ENCODE measurements around the gene TCF7L1.
"Not testable (repeated sequence)": the region's sequence is repeated elsewhere in the genome, so short reads cannot be mapped to it uniquely, and the experiment has no call there.

Gene TCF7L1

DNA sequence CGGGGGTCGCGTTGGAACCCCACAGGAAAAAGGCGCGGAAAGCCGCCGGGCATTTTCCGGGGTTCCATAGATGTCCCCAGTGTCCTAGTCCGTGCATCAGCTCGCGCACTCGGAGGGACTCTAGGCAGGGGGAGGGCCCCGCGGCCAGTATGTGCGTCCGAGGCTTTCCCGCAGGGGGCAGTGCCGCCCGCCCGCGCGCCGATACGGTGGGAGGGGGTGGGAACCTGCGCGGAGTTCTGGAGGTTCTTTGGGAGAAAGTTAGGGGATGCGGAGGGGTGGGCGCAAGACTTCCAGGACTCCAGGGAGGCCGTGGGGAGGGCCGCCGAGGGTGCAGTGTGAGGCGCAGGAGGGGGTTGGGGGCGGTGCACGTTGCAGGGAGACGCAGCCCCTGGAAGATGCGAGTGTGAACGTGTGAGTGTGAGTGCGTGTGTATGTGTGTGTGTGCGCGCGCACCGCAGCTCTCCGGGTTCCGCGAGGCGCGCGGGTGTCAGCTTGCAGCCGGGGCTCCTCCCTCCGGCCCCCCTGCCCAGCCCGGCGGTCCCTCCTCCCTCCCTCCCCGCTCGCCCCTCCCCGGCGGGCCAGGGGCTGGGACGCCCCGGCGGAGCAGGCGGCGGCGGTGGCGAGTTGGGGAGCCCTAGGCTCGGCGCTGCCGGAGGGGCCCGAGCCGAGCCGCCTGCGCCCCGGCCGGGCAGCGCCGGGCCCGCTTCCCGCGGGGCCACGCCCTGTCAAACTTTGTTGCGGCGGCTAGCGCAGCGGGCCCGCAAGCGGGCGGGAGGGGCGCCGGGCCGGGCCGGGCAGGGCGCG lies at the start of gene TCF7L1:
Gene TCF7L1 (plus strand): TSS at position 559 of the 804 bp plus-strand sequence. CDS start 293 bp downstream, outside the sequence.
- peak in 1 of 3 donors; percentile 16 for DNase-seq (ENCODE audit: low read depth in 2 of 3, low spot score in 1 of 3)

- no peak for DNase-seq (ENCODE audit: low read depth in 2 of 3, low spot score in 1 of 3)
These were observed 47.6 kb upstream of the TCF7L1 start for GRCh38 chr2:85085563-85085962.

DNA sequence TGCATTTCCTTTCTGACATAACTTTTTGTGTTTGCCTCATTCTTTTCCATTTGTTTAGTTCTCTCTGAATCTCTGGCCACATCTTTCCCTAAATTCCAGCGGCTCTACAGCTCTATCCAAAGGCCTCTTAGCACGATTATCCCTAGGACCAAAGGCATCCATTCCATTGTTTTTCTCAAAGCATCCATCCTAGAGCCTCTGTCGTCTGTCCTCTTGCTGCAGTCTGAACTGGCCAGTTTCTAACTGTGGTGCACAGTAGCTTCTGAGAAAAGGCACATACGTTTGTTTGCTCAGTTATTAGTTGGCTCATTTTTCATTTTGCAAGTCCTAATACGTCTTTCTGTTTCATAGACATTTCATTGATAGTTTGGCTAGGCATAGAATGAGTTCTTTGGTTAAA lies 45.7 kb upstream of the TCF7L1 start:
- DNase-seq (ENCODE audit: low read depth in 2 of 3, low spot score in 1 of 3), result no peak

GRCh38 chr2:85088921-85089320 lies 44.3 kb upstream of the TCF7L1 start:
- DNase-seq (ENCODE audit: low read depth in 2 of 3, low spot score in 1 of 3), result no peak

DNA sequence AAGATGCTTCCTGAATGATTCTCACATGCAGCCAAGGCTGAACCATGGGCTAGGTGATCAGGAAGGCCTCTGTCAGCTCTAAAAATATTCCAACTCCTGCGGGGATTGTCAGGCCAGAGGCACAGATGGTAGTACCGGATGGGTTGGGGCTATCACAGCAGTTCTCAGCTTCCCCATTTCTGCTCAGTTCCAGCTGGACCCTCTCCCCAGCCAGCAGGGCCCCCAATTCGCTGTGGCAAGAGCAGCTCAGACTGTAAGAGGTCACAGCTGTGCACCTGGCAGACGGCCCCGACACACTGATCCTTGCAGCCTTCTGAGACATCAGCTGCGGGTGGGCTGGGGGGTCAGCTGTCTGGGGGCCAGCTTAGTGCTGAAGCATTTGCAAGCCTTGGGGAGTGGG lies 43.6 kb upstream of the TCF7L1 start:
- no peak for DNase-seq (ENCODE audit: low read depth in 2 of 3, low spot score in 1 of 3)

DNA sequence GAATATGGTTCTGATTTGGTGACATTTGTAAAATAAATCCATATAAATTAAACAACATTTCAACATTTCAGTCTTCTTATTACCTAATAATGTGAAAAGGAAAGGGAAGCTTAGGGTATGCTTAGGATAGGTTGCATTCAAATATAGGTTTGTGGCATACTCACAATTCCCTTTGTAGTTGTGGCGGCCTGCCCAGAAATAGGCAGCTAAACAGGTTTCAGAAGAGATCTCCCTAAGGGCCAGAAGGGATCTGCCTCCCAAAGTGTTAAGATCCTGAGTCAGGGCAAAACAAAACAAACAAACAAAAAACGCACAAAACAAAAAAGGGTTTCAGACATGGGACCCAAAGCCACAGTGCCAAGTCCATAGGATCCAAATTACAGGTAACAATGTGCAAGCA lies 41.4 kb upstream of the TCF7L1 start:
- no peak for DNase-seq (ENCODE audit: low read depth in 2 of 3, low spot score in 1 of 3)

- DNase-seq (ENCODE audit: low read depth in 2 of 3, low spot score in 1 of 3), result no peak
These were observed 38.1 kb upstream of the TCF7L1 start for GRCh38 chr2:85095094-85095493.

- no peak for DNase-seq (ENCODE audit: low read depth in 2 of 3, low spot score in 1 of 3)
These were observed 36.6 kb upstream of the TCF7L1 start for GRCh38 chr2:85096616-85097015.

- no peak for DNase-seq (ENCODE audit: low read depth in 2 of 3, low spot score in 1 of 3)
These were observed 29.0 kb upstream of the TCF7L1 start for GRCh38 chr2:85104228-85104627.

DNA sequence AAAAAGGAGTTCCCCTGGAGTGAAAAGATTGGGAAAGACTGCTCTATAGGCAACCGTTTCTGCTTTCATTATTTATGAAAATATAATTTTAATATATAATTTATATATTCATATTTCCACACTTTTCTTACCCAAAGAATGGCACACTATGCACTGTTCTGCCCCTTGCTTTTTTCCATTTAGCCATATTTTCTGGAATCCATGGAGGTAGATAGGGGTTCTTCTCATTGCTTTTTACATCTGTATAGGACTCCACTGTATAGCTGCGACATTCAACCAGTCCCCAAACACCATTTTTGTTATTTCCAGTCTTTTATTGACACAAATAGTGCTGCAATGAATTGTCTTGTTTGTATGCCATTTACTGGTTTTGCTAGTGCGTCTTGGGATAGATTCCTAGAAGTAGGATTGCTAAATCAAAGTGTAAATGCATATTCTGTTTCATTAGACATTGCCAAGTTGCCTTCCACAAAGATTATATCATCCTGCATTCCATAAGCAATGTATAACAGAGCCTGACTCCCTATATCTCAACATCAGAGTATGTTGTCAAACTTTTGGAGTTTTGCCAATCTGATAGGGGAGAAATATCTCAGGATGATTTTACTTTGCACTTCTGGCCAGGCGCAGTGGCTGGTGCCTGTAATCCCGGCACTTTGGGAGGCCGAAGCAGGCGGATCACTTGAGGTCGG lies 26.6 kb upstream of the TCF7L1 start:
- no peak for DNase-seq (ENCODE audit: low read depth in 2 of 3, low spot score in 1 of 3)

GRCh38 chr2:85110991-85111560 lies 22.1 kb upstream of the TCF7L1 start:
- no peak for DNase-seq (ENCODE audit: low read depth in 2 of 3, low spot score in 1 of 3)

- DNase-seq (ENCODE audit: low read depth in 2 of 3, low spot score in 1 of 3), result no peak
These were observed 21.3 kb upstream of the TCF7L1 start for GRCh38 chr2:85111819-85112281.

DNA sequence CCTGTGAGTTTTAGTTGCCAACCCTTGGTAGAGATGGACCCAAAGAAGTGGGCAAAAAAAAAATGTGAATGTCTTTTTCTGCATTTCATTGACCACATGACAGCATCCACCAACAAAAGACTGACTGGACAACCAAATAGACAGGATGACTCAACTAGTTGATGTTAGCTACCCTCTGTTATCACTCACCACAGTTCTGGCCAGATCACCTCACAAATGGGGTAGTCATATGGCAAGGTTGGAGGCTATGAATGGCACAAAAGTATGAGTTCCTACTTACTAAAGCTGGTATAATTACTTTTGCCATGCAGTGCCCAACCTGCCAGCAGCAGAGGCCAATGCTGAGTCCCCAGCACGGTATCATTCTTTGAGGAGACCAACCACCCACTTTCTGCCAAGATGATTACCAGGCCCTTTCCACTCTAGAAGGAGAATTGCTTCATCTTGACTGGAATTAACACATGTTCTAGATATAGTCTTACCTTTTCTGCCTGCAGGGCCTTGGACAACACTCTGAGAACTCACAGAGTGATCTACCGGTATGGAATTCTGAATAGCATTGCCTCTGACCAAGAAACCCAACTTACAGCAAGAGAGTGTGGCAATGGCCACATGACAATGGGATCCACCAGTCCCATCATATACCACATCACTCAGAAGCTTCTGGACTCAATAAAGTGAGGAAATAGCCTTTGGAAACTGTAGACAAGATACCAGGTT lies 20.1 kb upstream of the TCF7L1 start:
- DNase-seq (ENCODE audit: low read depth in 2 of 3, low spot score in 1 of 3), result no peak

DNA sequence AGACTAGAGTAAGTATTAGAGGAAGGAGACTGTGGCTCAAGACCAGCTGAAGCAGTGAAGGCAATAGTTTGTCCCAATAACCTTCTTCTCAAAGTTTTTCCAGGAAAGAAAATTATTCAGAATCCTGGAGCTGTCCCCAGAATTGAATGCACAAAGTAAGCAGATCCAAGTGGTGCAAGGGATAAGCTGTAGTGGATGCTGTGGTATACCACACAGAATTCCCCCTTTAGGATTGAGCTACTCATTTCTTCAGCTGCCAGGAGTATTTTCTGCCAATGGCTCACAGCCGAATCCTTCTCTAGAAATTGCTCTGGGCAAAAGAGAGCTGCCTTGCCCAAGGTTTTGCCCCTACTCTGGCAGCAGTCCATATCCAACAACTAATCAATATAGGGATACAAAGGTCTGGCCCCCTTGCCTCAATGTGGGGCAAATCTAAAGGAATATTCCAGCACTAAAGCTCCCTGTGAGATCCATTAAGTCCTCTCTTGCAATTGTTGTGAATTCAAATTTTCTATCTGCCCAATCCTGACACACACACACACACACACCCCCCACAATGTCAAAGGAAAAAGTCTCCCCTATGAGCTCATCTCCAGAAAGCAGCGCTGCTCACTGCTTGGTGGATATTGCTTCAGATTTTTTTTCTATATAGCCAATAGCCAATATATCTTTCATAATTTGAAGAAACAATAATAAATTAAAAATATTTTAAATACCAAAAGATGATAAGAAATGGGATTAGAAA lies 18.4 kb upstream of the TCF7L1 start:
- DNase-seq (ENCODE audit: low read depth in 2 of 3, low spot score in 1 of 3), result no peak

GRCh38 chr2:85116207-85116606 lies 17.0 kb upstream of the TCF7L1 start:
- no peak for DNase-seq (ENCODE audit: low read depth in 2 of 3, low spot score in 1 of 3)

- no peak for DNase-seq (ENCODE audit: low read depth in 2 of 3, low spot score in 1 of 3)
These were observed 13.3 kb upstream of the TCF7L1 start for GRCh38 chr2:85119900-85120299.

DNA sequence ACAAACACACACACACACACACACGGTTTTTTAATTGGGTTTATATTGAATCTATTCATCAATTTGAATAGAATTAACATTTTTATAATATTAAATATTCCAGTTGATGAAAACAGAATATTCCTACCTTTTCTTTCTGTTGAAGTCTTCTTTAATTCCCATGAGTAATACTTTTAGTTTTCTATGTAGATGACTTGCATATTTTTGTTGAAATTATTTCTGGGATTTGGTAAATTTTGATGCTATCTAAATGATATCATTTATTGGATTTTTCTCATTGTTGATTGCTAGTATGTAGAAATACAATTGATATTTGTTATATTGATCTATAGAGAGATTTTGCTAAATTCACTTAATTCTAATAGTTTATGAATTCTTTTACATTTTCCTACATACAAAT lies 12.8 kb upstream of the TCF7L1 start:
- DNase-seq (ENCODE audit: low read depth in 2 of 3, low spot score in 1 of 3), result no peak

DNA sequence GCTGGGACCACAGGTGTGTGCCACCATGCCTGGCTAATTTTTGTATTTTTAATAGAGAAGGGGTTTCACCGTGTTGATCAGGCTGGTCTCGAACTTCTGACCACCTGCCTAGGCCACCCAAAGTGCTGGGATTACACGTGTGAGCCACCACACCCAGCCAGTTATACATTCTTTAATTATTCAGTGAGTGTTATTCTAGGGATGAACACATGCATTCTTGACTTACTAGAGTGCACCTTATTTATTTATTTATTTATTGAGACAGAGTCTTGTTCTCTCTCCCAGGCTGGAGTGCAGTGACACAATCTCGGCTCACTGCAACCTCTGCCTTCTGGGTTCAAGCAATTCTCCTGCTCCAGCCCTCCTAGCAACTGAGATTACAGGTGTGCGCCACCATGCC lies 6.7 kb upstream of the TCF7L1 start:
- not testable (repeated sequence) for DNase-seq (ENCODE audit: low read depth in 2 of 3, low spot score in 1 of 3)

DNA sequence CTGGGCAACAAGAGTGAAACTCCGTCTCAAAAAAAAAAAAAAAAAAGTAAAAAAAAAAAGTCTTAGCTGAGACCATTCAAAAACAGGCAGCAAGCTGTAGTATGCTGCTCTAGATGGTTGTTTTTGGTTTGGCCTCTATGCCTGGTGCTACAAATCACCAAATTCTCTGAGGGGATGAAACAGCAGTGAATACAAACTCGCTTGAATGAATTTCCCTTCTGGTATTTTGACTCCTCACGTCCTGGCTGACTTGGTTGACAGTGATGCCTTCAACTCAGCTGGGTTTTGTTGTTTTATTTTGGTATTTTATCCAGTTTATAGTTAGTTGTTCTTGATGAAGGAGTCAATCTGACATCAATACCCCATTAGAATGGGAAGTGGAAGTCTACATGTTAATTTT lies 3.3 kb upstream of the TCF7L1 start:
- no peak for DNase-seq (ENCODE audit: low read depth in 2 of 3, low spot score in 1 of 3)

- no peak for DNase-seq (ENCODE audit: low read depth in 2 of 3, low spot score in 1 of 3)
These were observed 2.8 kb upstream of the TCF7L1 start for GRCh38 chr2:85130407-85130806.

DNA sequence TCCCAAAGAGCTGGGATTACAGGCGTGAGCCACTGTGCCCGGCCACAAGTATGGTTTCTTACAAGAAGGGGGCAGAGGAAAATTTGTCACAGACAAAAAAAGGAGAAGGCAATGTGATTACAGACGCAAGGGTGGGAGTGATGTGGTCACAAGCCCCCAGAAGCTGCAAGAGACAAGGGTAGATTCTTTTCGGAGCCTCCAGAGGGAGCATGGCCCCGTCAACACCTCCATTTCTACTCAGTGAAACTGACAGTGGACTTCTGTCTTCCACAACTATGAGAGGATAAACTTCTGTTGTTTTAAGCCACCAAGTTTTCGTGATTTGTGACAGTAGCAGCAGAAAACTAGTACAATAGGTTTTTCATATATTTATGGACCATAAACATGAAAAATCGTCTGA lies 2.1 kb upstream of the TCF7L1 start:
- DNase-seq (ENCODE audit: low read depth in 2 of 3, low spot score in 1 of 3), result no peak
